Stimulated activated CD4-positive, alpha-beta T cell treated with anti-CD3 and anti-CD28 coated beads, Interleukin-12 subunit alpha, Interleukin-12 subunit beta, amount 100 ng/mL, for 48 hours (primary cell): ENCODE measurements around the gene AGAP3.

ENCODE experiments used
- DNase-seq, 3 donors: peaks; one replicate each; pipeline ENCODE4 v3.0.0-alpha.2; 2020; ENCODE audit warnings: low read depth in 2 of 3, low spot score in 1 of 3

The AGAP3 gene

DNA sequence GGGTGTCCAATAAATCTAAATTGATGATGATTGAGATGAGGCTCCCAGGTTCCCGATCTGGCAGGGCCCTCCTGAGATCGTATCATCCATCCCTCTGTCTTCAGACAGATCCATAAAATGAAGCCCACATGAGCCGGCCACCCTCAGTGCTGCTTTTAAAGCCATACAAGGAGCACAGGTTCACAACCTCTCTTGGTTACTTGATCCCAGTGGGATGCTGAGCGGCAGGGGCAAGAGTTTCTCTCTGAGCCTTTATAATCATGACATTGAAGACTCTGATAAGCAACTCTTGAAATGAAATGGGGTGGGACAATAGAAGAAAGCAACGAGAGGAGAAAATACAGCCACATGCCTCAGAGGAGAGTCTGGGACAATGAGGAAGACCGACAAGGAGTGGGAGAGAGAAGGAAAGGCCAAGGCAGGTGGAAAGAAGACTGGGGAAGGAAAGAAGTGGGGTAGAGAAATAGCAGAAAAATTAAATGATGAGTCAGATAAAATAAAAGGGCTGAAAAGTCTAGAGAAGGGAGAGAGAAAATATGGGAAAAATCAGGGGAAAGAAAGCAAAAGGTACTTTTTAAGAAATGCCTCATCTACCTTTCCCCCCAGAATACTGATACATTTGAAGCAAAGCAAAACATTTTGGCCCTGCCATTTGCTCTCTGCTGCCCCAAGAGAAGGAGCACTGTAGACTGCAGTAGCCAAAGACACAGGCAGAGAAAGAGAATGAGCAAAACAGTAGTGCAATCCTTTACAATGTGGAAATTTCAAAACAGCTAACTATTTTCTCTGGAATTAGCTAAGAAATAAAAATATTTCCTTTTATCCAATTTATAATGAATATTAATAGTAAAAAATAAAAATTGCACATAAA, 66.6 kb downstream of the AGAP3 start:
- no peak for DNase-seq

DNA sequence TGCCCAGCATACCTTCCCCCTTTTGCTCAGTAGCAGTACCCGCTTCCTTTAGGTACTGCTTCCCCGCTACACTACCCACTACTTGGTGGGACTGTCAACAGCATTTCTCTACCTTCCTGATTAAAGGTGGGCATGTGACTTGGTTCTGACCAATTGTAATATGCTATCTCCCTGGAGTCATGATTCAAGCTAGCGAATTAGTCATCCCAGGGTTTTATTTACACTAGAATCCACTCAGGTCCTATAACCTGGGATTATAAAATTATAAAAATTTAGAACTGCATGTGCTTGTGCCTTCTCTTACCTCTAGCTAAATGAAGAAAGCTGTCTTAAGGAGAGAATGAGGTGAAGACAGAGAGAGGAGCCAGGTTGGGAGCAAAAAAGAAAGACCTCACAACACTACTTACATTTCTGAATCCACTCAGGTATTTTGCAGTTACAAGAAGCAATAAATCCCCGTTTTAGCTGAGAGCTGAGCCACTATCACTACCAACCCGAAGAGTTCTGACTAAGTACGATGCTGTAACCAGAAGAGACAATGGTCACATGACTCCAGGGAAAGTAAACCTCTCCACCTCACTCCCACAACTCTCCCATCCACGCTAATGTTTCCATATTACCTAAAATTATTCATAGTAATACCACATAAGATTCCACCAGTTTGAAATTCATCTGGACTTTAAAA, 71.5 kb downstream of the AGAP3 start:
- no peak for DNase-seq

DNA sequence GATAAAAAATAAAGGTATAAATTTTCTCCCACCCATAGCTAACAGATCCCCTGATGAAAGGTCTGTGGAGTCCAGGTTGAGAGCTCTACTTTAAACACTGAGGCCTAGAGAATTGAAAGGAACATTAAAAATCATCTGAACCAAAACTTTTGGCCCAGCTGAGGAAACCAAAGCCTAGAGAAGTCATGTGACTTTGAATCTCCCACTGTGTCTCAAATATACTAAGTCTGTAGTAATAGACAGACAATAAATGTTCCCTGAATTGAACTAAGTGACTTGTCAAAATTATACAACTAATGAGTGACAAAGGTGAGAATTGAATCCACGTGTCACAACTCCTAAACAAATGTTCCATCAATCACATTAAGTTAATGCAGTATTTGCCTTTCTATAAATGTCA, 75.5 kb downstream of the AGAP3 start:
- no peak for DNase-seq

DNA sequence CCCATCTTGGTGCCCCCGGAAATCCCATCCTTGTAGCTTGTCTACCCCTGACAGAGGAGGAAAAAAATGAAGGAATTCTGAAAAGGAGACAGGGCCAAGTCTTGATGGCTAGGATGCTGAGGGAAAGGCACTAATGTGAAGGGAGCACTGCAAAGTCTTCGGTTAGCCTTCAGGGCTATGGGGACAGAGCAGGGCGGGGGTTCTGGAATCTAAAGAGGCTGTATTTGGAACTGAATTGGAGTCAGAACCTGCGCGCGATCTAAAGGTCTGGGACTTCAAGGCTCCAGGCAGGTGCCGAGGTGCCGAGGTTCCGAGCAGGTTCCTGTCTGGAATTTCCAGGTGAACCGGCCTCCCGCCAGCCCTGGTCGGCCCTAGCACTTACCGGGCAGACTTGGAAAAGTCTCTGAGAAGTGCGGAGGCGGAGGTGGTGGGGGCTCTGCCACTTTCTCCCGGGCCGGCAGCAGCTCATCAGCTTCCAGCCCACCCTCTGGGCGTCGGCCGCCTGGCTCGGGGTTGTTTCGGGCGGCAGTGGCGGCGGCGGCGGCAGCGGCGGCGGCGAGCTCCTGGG, 80.4 kb downstream of the AGAP3 start:
- no peak for DNase-seq

- no peak for DNase-seq
These were observed 81.1 kb downstream of the AGAP3 start, which contains the start of gene GBX1 for GRCh38 chr7:151167197-151167961. TSS of gene GBX1 (minus strand) at chr7:151167694. CDS start at chr7:151167548, 146 bp downstream.

- DNase-seq = peak; percentile 13 to 49 (median 48)
These were observed 81.9 kb downstream of the AGAP3 start for GRCh38 chr7:151168003-151168786.

GRCh38 chr7:151168787-151169162, 82.5 kb downstream of the AGAP3 start:
- no peak for DNase-seq

GRCh38 chr7:151172273-151173141, 86.2 kb downstream of the AGAP3 start:
- DNase-seq = peak; percentile 59 to 75 (median 65)

- no peak for DNase-seq
These were observed 87.3 kb downstream of the AGAP3 start for GRCh38 chr7:151173386-151174245.

DNA sequence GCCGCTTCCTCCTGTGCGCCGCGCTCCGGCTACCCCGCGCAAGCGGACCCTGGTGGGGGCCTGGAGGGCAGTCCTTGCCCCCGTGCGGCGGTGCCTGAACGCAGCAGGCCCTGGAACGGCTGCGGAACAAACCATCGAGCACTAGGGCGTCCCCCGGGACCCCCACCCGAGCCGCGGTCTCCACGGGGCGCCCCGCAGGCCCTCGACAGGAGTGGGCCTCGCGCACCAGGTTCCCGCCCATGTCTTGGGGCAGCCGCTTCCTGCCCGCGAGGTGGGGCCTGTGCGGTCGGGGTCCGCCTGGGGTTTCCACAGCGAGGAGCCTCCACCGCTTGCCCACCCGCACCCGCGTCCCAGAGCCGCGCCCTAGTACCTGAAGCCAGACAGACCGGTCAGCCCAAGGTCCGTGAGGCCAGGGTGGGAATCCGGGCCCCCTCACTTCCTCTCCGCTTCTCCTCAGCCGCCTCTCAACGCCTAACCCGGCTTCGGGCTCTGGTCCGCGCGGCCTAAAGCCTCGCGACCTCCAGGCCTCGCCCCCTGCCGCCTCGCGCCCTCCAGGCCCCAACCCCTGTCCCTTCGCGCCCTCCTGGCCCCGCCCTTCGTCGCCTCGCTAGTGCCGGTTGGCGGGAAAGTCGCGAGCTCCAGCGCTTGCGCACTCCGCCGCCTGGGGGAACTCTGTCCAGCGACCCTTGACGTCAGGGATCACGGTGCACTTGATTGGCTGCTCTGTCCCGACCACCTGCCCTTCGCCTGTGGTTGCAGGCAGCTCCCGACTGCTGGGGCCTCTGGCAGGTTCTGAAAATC, 88.2 kb downstream of the AGAP3 start:
- peak in 2 of 3 donors; percentile 13 to 17 for DNase-seq

- no peak for DNase-seq
These were observed 88.9 kb downstream of the AGAP3 start for GRCh38 chr7:151175047-151175792.

- no peak for DNase-seq
These were observed 89.6 kb downstream of the AGAP3 start for GRCh38 chr7:151175793-151176311.

GRCh38 chr7:151176401-151176800, 90.1 kb downstream of the AGAP3 start:
- no peak for DNase-seq

GRCh38 chr7:151177310-151177709, 91.0 kb downstream of the AGAP3 start:
- no peak for DNase-seq

- no peak for DNase-seq
These were observed 92.0 kb downstream of the AGAP3 start for GRCh38 chr7:151178236-151178635.

DNA sequence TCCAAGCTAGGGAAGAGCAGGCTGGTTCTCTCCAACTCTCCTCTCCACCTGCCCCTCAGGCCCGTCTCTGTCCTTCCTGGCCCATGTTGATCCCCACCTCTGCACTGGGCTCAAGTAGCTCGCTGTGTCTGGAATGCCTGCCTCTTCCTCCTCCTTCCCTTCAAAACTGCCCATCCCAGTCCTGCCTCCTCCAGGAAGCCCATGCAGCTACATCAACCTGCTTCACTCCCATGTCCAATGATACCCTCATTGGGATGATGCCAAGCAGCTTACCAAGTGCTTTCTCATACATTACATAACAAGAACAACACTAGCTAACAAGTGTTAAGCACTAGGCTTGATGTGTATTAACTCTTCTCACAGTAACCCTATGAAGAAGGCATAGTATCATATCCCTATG, 92.6 kb downstream of the AGAP3 start:
- DNase-seq = no peak
